Lower leg skin (tissue), 3 donors: ENCODE measurements around the gene ALG6.
"Not testable (repeated sequence)": the region's sequence is repeated elsewhere in the genome, so short reads cannot be mapped to it uniquely, and the experiment has no call there.

Source experiments
- POLR2A ChIP-seq, 2 donors: fragments of 450-650 bp; IDR thresholded peaks; one replicate each; pipeline ENCODE4 v1.6.1; 2016 to 2017; ENCODE audit warnings: antibody characterized with exemption in 2 of 2, mild to moderate bottlenecking in 1 of 2, moderate library complexity in 1 of 2
- TF ChIP-seq, protein P1 (sequence below), 3 donors: fragments of 450-650 bp; IDR thresholded peaks; one replicate each; pipeline ENCODE4 v1.5.1; 2016; ENCODE audit warnings: antibody characterized with exemption in 3 of 3, mild to moderate bottlenecking in 3 of 3, moderate library complexity in 2 of 3

DNA sequence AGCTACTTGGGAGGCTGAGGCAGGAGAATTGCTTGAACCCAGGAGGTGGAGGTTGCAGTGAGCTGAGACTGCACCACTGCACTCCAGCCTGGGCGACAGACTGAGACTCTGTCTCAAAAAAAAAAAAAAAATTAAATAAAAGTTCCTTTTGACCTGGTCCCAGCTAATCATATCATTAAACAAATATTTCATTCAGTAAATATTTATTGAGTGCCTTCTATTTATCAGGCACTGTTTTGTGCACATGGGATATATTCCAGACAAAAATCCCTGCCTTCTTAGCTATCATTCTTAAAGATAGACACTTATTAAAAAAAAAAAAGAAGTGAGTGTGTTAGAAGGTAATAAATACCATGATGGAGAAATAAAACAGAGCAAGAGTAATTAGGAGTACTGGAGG lies 53.3 kb downstream of the ALG6 start:
- TF ChIP-seq, protein P1, sequence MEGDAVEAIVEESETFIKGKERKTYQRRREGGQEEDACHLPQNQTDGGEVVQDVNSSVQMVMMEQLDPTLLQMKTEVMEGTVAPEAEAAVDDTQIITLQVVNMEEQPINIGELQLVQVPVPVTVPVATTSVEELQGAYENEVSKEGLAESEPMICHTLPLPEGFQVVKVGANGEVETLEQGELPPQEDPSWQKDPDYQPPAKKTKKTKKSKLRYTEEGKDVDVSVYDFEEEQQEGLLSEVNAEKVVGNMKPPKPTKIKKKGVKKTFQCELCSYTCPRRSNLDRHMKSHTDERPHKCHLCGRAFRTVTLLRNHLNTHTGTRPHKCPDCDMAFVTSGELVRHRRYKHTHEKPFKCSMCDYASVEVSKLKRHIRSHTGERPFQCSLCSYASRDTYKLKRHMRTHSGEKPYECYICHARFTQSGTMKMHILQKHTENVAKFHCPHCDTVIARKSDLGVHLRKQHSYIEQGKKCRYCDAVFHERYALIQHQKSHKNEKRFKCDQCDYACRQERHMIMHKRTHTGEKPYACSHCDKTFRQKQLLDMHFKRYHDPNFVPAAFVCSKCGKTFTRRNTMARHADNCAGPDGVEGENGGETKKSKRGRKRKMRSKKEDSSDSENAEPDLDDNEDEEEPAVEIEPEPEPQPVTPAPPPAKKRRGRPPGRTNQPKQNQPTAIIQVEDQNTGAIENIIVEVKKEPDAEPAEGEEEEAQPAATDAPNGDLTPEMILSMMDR (IDR thresholded peaks at IDR 0.05): not testable (repeated sequence)
- TF ChIP-seq POLR2A (IDR thresholded peaks at IDR 0.05): not testable (repeated sequence)
